ENCODE measurements around the gene PRPS2. TPM values are rescaled to one million over a fixed set of nuclear protein-coding genes. Genes with fewer than 3 reads are reported as not detected.

The PRPS2 gene
- 26.4 and 32.3 TPM in 2 replicates for total RNA-seq

DNA sequence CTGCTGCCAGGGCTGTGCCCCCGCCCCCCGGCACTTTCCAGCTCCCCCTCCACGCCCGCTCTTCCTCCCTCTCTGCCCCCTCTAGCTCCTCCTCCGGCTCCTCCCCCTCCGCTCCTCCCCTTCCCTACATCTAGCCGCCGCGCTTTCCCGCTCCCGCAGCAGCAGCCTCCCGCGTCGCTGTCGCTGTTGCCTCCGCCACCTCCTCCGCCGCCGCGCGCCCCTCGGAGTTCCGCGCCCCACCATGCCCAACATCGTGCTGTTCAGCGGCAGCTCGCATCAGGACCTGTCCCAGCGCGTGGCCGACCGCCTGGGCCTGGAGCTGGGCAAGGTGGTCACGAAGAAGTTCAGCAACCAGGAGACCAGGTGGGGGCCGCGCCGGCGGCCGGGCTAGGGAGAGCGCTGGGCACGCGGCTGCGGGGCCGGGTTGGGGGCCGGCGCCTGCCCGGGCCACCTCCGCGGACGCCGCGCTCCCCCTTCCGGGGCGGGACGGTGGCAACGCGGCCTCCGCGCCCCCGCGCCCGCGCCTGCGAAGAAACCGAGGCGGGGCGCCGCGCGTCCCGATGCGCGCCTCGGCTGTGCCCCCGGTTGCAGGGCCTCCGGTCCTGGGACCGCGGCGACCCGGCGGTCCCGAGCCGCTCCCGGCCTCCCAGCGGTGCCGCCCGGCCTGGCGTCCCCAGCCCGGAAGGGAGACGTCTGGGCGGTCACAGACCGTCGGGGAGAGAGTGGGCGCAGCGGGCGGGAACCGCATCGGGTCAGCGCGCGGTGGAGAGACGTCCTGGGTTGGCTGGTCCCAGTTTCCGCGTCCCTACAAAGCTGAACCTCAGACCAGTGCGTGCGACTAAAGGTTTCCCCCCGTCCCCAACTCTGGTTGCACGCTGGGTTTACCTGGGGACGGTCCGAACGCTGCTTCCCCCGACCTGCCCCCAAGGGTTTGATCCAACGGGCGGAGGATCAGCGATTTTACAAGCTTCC, at the start of gene PRPS2:
Gene PRPS2, plus strand, starts transcription at position 156 of the 972 bp plus-strand sequence. Its CDS starts 86 bp downstream, at position 242.

DNA sequence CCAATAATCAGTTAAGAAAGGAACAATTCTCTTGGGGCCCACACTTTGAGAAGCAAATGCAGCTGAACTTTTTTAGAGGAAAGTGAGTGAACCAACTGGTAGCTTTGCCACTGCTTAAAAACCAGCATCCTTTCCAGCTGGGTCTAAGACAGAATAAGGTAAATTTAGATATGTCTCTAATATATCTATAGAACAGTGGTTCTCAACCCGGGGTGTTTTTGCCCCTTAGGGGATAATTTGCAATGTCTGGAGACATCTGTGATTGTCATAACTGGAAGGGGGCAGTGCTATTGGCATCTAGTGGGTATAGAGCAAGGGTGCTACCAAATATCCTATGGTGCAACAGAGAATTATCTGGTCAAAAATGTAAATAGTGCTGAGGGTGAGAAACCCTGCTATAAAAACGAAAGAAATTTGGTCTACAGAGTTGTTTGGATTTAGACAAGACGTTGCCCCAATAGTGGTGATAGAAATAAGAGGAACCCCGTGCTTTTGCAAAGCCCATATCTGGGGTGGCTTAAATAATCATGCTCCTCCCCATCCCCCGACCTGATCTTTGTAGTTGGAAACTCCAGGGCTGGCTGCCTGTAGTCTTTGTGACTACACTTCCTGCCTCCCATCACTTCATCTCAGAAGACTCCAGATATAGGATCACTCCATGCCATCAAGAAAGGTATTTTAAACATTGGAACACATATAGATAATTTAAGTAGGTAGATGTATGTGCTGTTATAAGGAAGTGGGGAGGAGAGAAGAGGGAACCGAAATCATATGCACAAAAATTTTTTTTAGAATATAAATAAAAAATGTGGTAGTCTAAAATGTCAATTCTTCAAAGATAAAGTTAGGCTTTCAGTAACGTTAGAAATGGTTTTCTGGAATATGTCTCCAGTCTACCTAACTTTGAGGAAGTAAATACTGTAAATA, 75.5 kb downstream of the PRPS2 start, which contains the start of gene TLR7:
Gene TLR7, plus strand, starts transcription at position 622 of the 927 bp plus-strand sequence. CDS start 507 bp downstream, outside the sequence.

Other genes with a start within 250 kb of the PRPS2 start
- not detected in 2 replicates for gene TLR7, start 75.7 kb downstream of the PRPS2 start, total RNA-seq
- gene TLR8, start 115.2 kb downstream of the PRPS2 start, total RNA-seq = not detected in 2 replicates
- 6,665 and 7,293 TPM in 2 replicates for gene TMSB4X, start 183.7 kb downstream of the PRPS2 start, total RNA-seq

All from mammary microvascular endothelial cell (primary cell).